Brain microvascular endothelial cell (primary cell): ENCODE data around the gene BACH2.

ENCODE experiments used
- DNase-seq: peaks from one replicate; pipeline ENCODE4 v3.0.0-alpha.2; 2020
- H3K27ac ChIP-seq: fragments of 250-450 bp; sonication (Bioruptor Pico); 2 replicates; pipeline ENCODE4 v1.5.1; 2020; ENCODE audit warnings: mild to moderate bottlenecking, moderate library complexity
- H3K27me3 ChIP-seq: fragments of 250-450 bp; sonication (Bioruptor Pico); replicated peaks from 2 replicates; pipeline ENCODE4 v1.5.1; 2020; ENCODE audit warnings: mild to moderate bottlenecking
- H3K36me3 ChIP-seq: fragments of 250-450 bp; sonication (Bioruptor Pico); replicated peaks from 2 replicates; pipeline ENCODE4 v1.5.1; 2020; ENCODE audit warnings: mild to moderate bottlenecking
- H3K4me3 ChIP-seq: 2 replicates; pipeline ENCODE4 v1.5.1; 2011; ENCODE audit warnings: low read depth, mild to moderate bottlenecking, control low read depth, low read length, moderate library complexity
- in situ Hi-C: cut with HindIII; loops from 2 replicates; pipeline ENCODE4 v1.10.0; 2017; ENCODE audit warnings: low sequenced_read_pairs, low pct_ligation_motif_present
- TF ChIP-seq, protein P1 (sequence below): IDR thresholded peaks from 2 replicates; pipeline ENCODE4 v1.5.1; 2011; ENCODE audit warnings: low read depth, mild to moderate bottlenecking, moderate library complexity, low read length, control low read depth, inconsistent platforms; ENCODE audit errors: missing control alignments

BACH2 gene

DNA sequence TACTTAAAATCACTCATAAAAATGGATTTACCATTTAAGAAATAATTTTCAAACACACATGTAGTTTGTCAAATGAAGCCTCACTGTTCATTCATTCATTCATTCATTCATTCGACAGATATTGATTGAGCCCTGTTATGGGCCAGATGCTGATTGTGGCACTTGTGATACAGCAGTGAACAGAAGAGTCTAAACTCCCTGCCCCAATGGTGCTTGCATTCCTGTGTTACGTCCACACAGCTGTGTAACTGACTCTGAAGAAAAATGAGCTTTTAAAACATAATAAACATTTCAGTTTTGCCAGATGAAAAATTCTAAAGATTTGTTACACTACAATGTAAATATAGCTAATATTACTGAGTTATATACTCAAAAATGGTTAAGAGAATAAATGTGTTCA, 46.2 kb downstream of the BACH2 start:
- Histone ChIP-seq H3K27ac (no peak overlapping the region), H3K4me3 (no peak overlapping the region), H3K27me3 (no peaks in the 10 kb centered on the region), H3K36me3 (no peaks in the 10 kb centered on the region)
- in situ Hi-C loops, result no loop called here
- DNase-seq, result no peak
- TF ChIP-seq, protein P1, sequence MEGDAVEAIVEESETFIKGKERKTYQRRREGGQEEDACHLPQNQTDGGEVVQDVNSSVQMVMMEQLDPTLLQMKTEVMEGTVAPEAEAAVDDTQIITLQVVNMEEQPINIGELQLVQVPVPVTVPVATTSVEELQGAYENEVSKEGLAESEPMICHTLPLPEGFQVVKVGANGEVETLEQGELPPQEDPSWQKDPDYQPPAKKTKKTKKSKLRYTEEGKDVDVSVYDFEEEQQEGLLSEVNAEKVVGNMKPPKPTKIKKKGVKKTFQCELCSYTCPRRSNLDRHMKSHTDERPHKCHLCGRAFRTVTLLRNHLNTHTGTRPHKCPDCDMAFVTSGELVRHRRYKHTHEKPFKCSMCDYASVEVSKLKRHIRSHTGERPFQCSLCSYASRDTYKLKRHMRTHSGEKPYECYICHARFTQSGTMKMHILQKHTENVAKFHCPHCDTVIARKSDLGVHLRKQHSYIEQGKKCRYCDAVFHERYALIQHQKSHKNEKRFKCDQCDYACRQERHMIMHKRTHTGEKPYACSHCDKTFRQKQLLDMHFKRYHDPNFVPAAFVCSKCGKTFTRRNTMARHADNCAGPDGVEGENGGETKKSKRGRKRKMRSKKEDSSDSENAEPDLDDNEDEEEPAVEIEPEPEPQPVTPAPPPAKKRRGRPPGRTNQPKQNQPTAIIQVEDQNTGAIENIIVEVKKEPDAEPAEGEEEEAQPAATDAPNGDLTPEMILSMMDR, result no peak

DNA sequence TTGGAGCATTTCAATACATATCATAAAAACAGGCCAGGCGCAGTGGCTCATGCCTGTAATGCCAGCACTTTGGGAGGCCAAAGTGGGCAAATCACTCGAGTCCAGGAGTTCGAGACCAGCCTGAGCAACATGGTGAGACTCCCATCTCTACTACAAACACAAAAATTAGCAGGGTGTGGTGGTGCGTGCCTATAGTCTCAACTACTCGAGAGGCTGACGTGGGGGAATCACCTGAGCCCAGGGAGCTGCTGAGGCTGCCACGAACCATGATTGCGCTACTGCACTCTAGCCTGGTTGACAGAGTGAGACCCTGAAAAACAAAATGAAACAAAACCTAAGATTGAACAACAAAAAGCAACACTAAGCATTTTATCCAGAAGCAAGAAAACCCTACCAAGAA, 47.2 kb downstream of the BACH2 start:
- Histone ChIP-seq H3K27me3 (no peaks in the 10 kb centered on the region), H3K36me3 (no peaks in the 10 kb centered on the region), H3K27ac (no peak overlapping the region), H3K4me3 (no peak overlapping the region)
- TF ChIP-seq, protein P1, result no peak
- DNase-seq, result no peak
- in situ Hi-C loops, result no loop called here

DNA sequence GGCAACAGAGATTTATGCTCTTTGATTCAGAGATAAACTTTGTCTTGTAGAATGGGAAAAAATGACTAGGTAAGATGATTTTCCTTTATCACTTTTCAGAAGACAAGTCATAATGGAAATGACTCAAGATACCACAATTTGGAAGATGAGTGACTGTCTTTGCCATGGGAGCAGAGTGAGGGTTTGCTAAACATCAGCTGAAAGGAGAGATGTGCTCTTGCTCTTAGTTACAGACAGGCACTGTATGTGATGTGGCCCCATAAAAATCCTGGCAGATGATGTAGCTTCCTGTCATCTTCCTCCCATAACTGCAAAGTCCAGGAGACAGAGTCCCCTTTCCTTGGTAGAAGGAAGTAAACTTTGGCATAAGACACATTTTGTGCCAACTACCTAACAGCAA, 47.6 kb downstream of the BACH2 start:
- in situ Hi-C loops, result no loop called here
- Histone ChIP-seq H3K27me3 (no peaks in the 10 kb centered on the region), H3K4me3 (no peak overlapping the region), H3K36me3 (no peaks in the 10 kb centered on the region), H3K27ac (no peak overlapping the region)
- peak; percentile 13 for DNase-seq
- TF ChIP-seq, protein P1, result no peak

DNA sequence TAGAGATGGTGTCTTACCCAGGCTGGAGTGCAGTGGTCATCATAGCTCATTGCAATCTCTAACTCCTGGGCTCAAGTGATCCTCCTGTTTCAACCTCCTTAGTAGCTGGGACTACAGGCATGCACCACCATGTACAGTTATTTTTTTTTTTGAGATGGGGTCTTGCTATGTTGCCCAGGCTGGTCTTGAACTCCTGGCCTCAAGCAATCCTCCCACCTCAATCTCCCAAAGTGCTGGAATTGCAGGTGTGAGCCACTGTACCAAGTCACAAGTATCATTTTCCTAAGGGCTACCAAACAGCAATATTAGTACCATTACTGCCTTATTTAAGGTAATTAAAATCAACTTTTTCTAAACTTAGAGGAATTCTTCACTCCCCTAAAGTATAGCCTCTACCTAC, 49.4 kb downstream of the BACH2 start:
- in situ Hi-C loops, result no loop called here
- Histone ChIP-seq H3K27ac (no peak overlapping the region), H3K27me3 (no peaks in the 10 kb centered on the region), H3K4me3 (no peak overlapping the region), H3K36me3 (no peaks in the 10 kb centered on the region)
- no peak for DNase-seq
- TF ChIP-seq, protein P1, result no peak

DNA sequence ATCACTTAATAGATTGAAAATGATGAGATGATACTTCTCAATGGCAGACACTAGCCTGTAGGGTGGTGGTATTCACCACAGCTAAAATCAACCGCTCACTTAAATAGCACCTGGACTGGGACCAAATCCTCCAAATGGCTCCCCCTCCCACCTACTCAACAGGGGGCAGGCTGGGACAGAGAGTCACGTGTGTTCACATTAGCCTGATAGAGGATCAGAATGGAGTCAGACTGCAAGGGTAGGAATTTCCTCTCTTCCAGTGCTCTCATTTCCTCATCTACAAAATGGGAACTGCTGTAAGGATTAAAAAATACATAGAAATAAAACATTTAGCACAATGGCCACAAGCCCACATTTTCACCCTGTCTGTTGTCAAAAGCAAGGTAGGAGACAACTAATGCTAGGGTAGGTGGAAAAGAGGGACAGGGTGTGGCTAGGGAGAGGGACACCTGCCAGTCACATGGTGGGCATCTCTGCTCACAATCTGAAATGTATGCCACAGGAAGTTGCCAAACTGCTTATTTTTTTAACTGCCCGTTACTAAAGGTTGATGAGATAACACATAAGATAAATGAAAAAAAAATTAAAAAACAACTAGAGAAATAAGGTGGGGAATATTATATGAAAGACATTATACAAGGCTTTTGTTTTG, 55.3 kb downstream of the BACH2 start:
- H3K27ac ChIP-seq, result no peak overlapping the region
- DNase-seq, result no peak
- no peaks in the 10 kb centered on the region for H3K27me3 ChIP-seq
- in situ Hi-C loops, result no loop called here
- TF ChIP-seq, protein P1, result no peak
- H3K4me3 ChIP-seq, result no peak overlapping the region
- H3K36me3 ChIP-seq, result no peaks in the 10 kb centered on the region

DNA sequence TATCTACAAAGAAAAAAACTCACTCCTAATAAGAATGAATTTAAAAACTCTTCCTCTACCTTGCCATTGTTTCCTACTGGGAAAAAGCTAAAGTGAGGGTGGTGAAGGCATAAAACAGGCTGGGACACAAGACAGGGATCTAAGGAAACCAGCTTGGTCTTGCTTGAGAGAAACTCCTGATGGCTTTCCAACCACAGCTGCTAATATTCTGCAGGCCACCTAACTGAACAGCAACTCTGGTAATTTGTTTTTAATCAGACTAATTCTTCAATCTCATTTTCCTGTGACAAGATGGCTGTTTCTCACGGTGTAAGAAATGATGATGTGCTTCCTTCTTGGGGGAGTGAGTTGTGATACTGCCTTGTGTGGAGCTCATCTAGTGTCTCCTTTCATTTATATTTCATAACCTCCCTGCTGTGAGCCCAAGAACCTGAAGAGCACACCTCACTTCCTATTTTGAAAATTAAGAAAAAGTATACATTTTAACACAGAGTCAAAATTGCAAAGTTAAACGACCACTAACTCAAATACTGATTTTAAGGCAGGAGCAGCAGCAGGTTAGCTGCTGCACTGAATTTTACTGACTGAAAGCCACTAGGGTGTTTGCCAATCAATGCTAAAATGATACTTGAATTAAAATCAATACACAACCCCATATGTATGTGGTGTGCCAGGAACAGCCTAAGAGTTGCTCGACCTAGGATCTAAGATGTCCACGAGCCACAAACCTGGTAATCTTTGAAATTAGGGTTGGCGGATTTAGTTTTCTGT, 58.0 kb downstream of the BACH2 start:
- no peaks in the 10 kb centered on the region for H3K36me3 ChIP-seq
- no peaks in the 10 kb centered on the region for H3K27me3 ChIP-seq
- in situ Hi-C loops, result no loop called here
- TF ChIP-seq, protein P1, result no peak
- no peak overlapping the region for H3K4me3 ChIP-seq
- no peak for DNase-seq
- H3K27ac ChIP-seq, result no peak overlapping the region
